Mesenchymal stem cell (in vitro differentiated cells and primary cell): ENCODE measurements around the gene KIAA1671.
A peak's percentile ranks its signal among the peaks of the same experiment; 100 is the strongest.

ENCODE experiments used
- DNase-seq: peaks from one replicate; pipeline ENCODE4 v3.0.0-alpha.2; 2013
- H2AFZ ChIP-seq: one replicate; pipeline ENCODE4 v1.6.1; 2013; ENCODE audit warnings: low read depth, mild to moderate bottlenecking, control low read depth, inconsistent platforms, low read length, moderate library complexity
- H2AK5ac ChIP-seq: 2 replicates; pipeline ENCODE4 v1.6.1; 2013; ENCODE audit warnings: low read length, moderate library complexity, mild to moderate bottlenecking, inconsistent platforms; ENCODE audit not compliant: severe bottlenecking
- H2BK120ac ChIP-seq: one replicate; pipeline ENCODE4 v1.6.1; 2013; ENCODE audit warnings: low read depth, mild to moderate bottlenecking, inconsistent platforms, low read length, moderate library complexity
- H2BK12ac ChIP-seq, 2 experiments: one replicate each; pipeline ENCODE4 v1.6.1; 2013; ENCODE audit warnings: inconsistent platforms in 2 of 2, low read length in 2 of 2, mild to moderate bottlenecking in 2 of 2, moderate library complexity in 2 of 2, control low read depth in 1 of 2
- H2BK15ac ChIP-seq: one replicate; pipeline ENCODE4 v1.6.1; 2013; ENCODE audit warnings: mild to moderate bottlenecking, low read depth, inconsistent platforms; ENCODE audit not compliant: poor library complexity, severe bottlenecking
- H2BK5ac ChIP-seq: 2 replicates; pipeline ENCODE4 v1.6.1; 2013; ENCODE audit warnings: low read depth, mild to moderate bottlenecking, low read length, control low read depth, inconsistent platforms; ENCODE audit not compliant: poor library complexity, severe bottlenecking
- H3K14ac ChIP-seq, 2 experiments: one replicate each; pipeline ENCODE4 v1.6.1; 2013; ENCODE audit warnings: inconsistent platforms in 2 of 2, low read length in 2 of 2, control low read depth in 1 of 2, mild to moderate bottlenecking in 1 of 2, moderate library complexity in 1 of 2
- H3K18ac ChIP-seq, 2 experiments: one replicate each; pipeline ENCODE4 v1.6.1; 2013; ENCODE audit warnings: inconsistent platforms in 2 of 2, low read length in 2 of 2, control low read depth in 1 of 2, low read depth in 1 of 2, mild to moderate bottlenecking in 1 of 2
- H3K23ac ChIP-seq, 2 experiments: one replicate each; pipeline ENCODE4 v1.6.1; 2013; ENCODE audit warnings: inconsistent platforms in 2 of 2, low read length in 2 of 2, mild to moderate bottlenecking in 2 of 2, moderate library complexity in 2 of 2, control low read depth in 1 of 2
- H3K27ac ChIP-seq: 2 replicates; pipeline ENCODE4 v1.5.1; 2013; ENCODE audit warnings: mild to moderate bottlenecking, moderate library complexity, low read length, control low read depth, inconsistent platforms; ENCODE audit not compliant: poor library complexity, severe bottlenecking
- H3K27me3 ChIP-seq, 2 experiments: 2 replicates each; pipeline versions ENCODE4 v1.6.1 to v1.7.0; 2013; ENCODE audit warnings: low read length in 2 of 2, mild to moderate bottlenecking in 2 of 2, moderate library complexity in 2 of 2, control low read depth in 1 of 2, inconsistent platforms in 1 of 2; ENCODE audit not compliant: control insufficient read depth in 1 of 2, insufficient read depth in 1 of 2
- H3K36me3 ChIP-seq, 2 experiments: 2 replicates each; pipeline versions ENCODE4 v1.6.1 to v1.7.0; 2013; ENCODE audit warnings: low read length in 2 of 2, control low read depth in 1 of 2, inconsistent platforms in 1 of 2, low read depth in 1 of 2, mild to moderate bottlenecking in 1 of 2; ENCODE audit not compliant: insufficient read depth in 2 of 2, control insufficient read depth in 1 of 2
- H3K4ac ChIP-seq, 2 experiments: one replicate each; pipeline ENCODE4 v1.6.1; 2013; ENCODE audit warnings: inconsistent platforms in 2 of 2, low read length in 2 of 2, mild to moderate bottlenecking in 2 of 2, moderate library complexity in 2 of 2, control low read depth in 1 of 2, low read depth in 1 of 2
- H3K4me1 ChIP-seq: 2 replicates; pipeline ENCODE4 v1.6.1; 2013; ENCODE audit warnings: low read depth, low read length, control low read depth; ENCODE audit not compliant: control insufficient read depth, insufficient read depth
- H3K4me2 ChIP-seq: 2 replicates; pipeline ENCODE4 v1.6.1; 2013; ENCODE audit warnings: low read length, mild to moderate bottlenecking, inconsistent platforms; ENCODE audit not compliant: poor library complexity, severe bottlenecking
- H3K4me3 ChIP-seq, 2 experiments: 2 replicates each; pipeline versions ENCODE4 v1.5.1 to v1.7.0; 2013; ENCODE audit warnings: low read length in 2 of 2, mild to moderate bottlenecking in 2 of 2, control low read depth in 1 of 2, low read depth in 1 of 2; ENCODE audit not compliant: insufficient read depth in 1 of 2
- H3K79me1 ChIP-seq: replicated peaks from 2 replicates; pipeline ENCODE4 v1.6.1; 2013; ENCODE audit warnings: mild to moderate bottlenecking, control low read depth, low read length, inconsistent platforms; ENCODE audit not compliant: poor library complexity, severe bottlenecking
- H3K9ac ChIP-seq: 2 replicates; pipeline ENCODE4 v1.7.0; 2013; ENCODE audit warnings: mild to moderate bottlenecking, low read length, moderate library complexity
- H3K9me3 ChIP-seq: 2 replicates; pipeline ENCODE4 v1.7.0; 2013; ENCODE audit warnings: mild to moderate bottlenecking, low read length; ENCODE audit not compliant: control insufficient read depth
- H4K8ac ChIP-seq: one replicate; pipeline ENCODE4 v1.6.1; 2013; ENCODE audit warnings: inconsistent platforms, mild to moderate bottlenecking, low read length, moderate library complexity
- H4K91ac ChIP-seq: one replicate; pipeline ENCODE4 v1.6.1; 2013; ENCODE audit warnings: mild to moderate bottlenecking, low read length, inconsistent platforms
- WGBS: methylation state at CpG from one replicate; pipeline ENCODE4 v1.1.7; 2013; ENCODE audit warnings: mixed read lengths; 5-methylcytosine and 5-hydroxymethylcytosine counted together

Gene KIAA1671

DNA sequence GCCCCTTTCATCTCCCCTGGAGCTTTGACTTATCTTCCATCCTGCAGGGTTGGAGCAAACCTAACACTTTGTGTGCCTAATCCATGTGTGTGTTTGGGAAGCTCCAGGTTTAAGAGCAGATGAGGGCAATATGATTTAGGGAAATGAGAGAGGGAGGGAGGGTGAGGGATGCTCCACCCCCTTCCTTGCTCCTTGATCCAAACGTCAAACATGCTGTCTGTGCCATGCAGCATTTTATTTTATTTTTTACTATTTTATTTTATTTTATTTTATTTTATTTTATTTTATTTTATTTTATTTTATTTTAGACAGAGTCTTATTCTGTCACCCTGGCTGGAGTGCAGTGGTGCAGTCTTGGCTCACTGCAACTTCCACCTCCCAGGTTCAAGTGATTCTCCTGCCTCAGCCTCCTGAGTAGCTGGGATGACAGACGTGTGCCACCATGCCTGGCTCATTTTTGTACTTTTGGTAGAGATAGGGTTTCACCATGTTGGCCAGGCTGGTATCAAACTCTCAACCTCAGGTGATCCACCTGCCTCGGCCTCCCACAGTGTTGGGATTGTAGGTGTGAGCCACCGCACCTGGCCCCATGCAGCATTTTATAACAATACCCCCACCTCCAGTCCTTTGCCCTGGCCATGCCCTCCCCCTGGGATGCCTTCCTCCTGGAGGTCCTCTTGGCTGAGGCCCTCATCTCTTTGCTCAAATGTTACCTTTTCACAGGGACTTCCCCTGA, 194.6 kb downstream of the KIAA1671 start:
- Histone ChIP-seq H4K91ac (no peak overlapping the region), H3K36me3 (no peaks in the 10 kb centered on the region), H2AFZ (no peak overlapping the region), H3K9me3 (no peaks in the 10 kb centered on the region), H3K9ac (no peak overlapping the region), H3K18ac (no peak overlapping the region), H3K27me3 (peaks cover 0 to 3% of the 10 kb centered on the region in 2 experiments), H3K4me1 (peaks cover 2% of the 10 kb centered on the region), H3K4me2 (no peak overlapping the region), H3K27ac (no peak overlapping the region), H3K79me1 (no peaks in the 10 kb centered on the region), H3K4me3 (no peak overlapping the region), H3K23ac (no peak overlapping the region), H2BK12ac (no peak overlapping the region), H2BK120ac (no peak overlapping the region), H3K14ac (no peak overlapping the region), H2AK5ac (no peak overlapping the region), H2BK15ac (no peak overlapping the region), H2BK5ac (no peak overlapping the region), H4K8ac (no peak overlapping the region), H3K4ac (no peak overlapping the region)
- 60% methylated on average over 2 of the region's 4 CpGs for WGBS
- no peak for DNase-seq

DNA sequence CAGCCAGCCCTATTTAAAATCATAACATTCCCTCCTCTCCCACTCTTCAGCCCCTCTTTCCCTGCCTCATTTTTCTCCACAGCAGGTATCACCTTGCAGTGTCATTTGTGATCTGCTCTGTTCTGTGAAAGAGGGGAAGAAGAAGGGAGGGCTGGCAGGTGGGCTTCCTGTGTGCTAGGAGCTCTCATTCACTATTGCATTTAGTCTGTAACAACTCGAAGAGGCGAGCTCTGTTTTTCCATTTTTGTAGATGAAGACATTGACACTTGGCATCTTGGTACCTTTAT, 195.1 kb downstream of the KIAA1671 start:
- Histone ChIP-seq H4K8ac (no peak overlapping the region), H2BK12ac (no peak overlapping the region), H3K4ac (no peak overlapping the region), H3K79me1 (no peaks in the 10 kb centered on the region), H3K9ac (no peak overlapping the region), H2BK120ac (no peak overlapping the region), H2AK5ac (no peak overlapping the region), H2BK15ac (no peak overlapping the region), H3K27ac (no peak overlapping the region), H3K9me3 (no peaks in the 10 kb centered on the region), H3K14ac (no peak overlapping the region), H3K4me1 (peaks cover 2% of the 10 kb centered on the region), H3K27me3 (peaks cover 0 to 3% of the 10 kb centered on the region in 2 experiments), H3K18ac (no peak overlapping the region), H2AFZ (no peak overlapping the region), H3K4me2 (no peak overlapping the region), H3K36me3 (no peaks in the 10 kb centered on the region), H2BK5ac (no peak overlapping the region), H4K91ac (no peak overlapping the region), H3K23ac (no peak overlapping the region), H3K4me3 (no peak overlapping the region)
- DNase-seq = no peak
- WGBS = 79% methylated on average over 2 of the region's 2 CpGs

DNA sequence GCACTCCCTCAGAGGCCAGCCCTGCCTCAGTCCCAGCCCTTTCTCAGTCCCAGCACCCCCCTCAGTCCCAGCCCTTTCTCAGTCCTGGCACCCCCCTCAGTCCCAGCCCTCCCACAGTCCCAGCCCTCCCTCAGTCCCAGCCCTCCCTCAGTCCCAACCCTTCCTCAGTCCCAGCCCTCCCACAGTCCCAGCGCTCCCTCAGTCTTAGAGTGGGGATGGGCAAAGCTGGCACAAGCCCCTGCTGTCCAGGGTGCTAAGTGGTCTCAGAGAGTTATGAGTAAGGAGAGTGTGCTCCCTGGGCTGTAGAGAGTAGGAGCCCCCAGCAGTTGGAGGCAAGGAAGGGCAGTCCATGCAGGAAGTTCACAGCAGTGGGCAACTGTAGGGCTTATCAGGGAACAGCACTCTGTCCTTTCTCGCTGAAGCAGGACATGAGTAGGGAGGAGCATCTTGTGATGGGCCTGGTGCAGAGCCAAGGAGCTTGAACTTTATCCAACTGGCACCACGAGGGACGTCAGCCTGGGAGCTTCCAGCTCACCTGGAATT, 195.7 kb downstream of the KIAA1671 start:
- Histone ChIP-seq H2BK5ac (no peak overlapping the region), H4K8ac (no peak overlapping the region), H2AFZ (no peak overlapping the region), H3K9me3 (no peaks in the 10 kb centered on the region), H2BK120ac (no peak overlapping the region), H3K79me1 (no peaks in the 10 kb centered on the region), H3K23ac (no peak overlapping the region), H3K4me1 (peaks cover 2% of the 10 kb centered on the region), H3K14ac (peak overlapping the region in 1 of 2 experiments; percentile 11), H4K91ac (no peak overlapping the region), H3K18ac (no peak overlapping the region), H2AK5ac (no peak overlapping the region), H2BK15ac (peak overlapping the region; percentile 2), H2BK12ac (no peak overlapping the region), H3K27ac (no peak overlapping the region), H3K27me3 (peaks cover 0 to 3% of the 10 kb centered on the region in 2 experiments), H3K4me2 (no peak overlapping the region), H3K4ac (no peak overlapping the region), H3K9ac (no peak overlapping the region), H3K36me3 (no peaks in the 10 kb centered on the region), H3K4me3 (no peak overlapping the region)
- no peak for DNase-seq
- 40% methylated on average over 4 of the region's 4 CpGs for WGBS

DNA sequence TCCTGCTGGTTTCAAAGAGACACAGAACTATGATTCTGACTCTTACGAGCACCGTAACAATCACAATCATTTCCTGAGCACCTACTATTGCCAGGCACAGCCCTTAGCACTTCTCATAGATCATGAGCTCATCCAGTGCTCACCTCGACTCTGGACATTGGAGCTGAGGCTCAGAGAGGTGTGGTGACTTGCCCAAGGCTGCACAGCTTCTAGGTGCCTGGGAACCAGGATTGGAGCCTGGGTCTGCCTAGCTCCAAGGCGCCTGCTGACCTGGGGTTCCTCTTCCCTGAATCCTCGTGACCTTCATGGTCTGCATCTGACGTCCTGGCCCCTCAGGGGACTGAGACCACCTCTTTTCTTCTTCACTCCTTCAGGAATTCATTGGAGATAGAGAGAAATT, 196.5 kb downstream of the KIAA1671 start:
- H3K4me2 ChIP-seq = no peak overlapping the region
- no peak overlapping the region for H3K9ac ChIP-seq
- DNase-seq = no peak
- no peaks in the 10 kb centered on the region for H3K9me3 ChIP-seq
- no peak overlapping the region for H4K8ac ChIP-seq
- H3K79me1 ChIP-seq = no peaks in the 10 kb centered on the region
- WGBS = 85% methylated on average over 3 of the region's 6 CpGs
- peaks cover 2% of the 10 kb centered on the region for H3K4me1 ChIP-seq
- H3K14ac ChIP-seq = no peak overlapping the region
- no peak overlapping the region for H3K4ac ChIP-seq
- no peak overlapping the region for H2BK120ac ChIP-seq
- H3K4me3 ChIP-seq = no peak overlapping the region
- H3K27ac ChIP-seq = no peak overlapping the region
- no peak overlapping the region for H2BK15ac ChIP-seq
- H2AK5ac ChIP-seq = no peak overlapping the region
- no peaks in the 10 kb centered on the region for H3K36me3 ChIP-seq
- no peak overlapping the region for H3K18ac ChIP-seq
- H3K27me3 ChIP-seq = peaks cover 0 to 3% of the 10 kb centered on the region in 2 experiments
- no peak overlapping the region for H2BK5ac ChIP-seq
- H2AFZ ChIP-seq = no peak overlapping the region
- no peak overlapping the region for H2BK12ac ChIP-seq
- no peak overlapping the region for H3K23ac ChIP-seq
- no peak overlapping the region for H4K91ac ChIP-seq
